GM12878 (cell line): Measurements from ENCODE around the gene MND1. TPM values are rescaled to one million over a fixed set of nuclear protein-coding genes. Genes with fewer than 3 reads are reported as not detected.
A peak's percentile ranks its signal among the peaks of the same experiment; 100 is the strongest.

Experiments
- ATAC-seq: fragments of 200-7000 bp; cut with Tn5 transposase; 3 replicates; pipeline ENCODE4 v1.9.1; 2020; ENCODE audit warnings: mild to moderate bottlenecking, moderate library complexity
- BruUV-seq: library from RNA; stranded (reverse); fragments of 400-500 nt; replicated peaks from 2 replicates; lab custom pipeline; 2021; lab: Mats Ljungman, UMichigan
- CTCF ChIA-PET: fragments of 300-600 bp; sonication (Branson Sonifier 250); formaldehyde crosslinking; extraction: SDS; loops from one replicate; lab custom pipeline; 2021; ENCODE audit warnings: inconsistent platforms; lab: Yijun Ruan, JAX
- POLR2A ChIA-PET: fragments of 350-600 bp; formaldehyde crosslinking; extraction: SDS; loops from one replicate; lab custom pipeline; 2021; ENCODE audit warnings: inconsistent platforms; lab: Charles Lee
- RAD21 ChIA-PET: fragments of 300-600 bp; sonication (Branson Sonifier 250); formaldehyde crosslinking; loops from one replicate; lab custom pipeline; 2023; ENCODE audit warnings: antibody characterized with exemption; ENCODE audit not compliant: unreplicated experiment; lab: Charles Lee
- SMC1A ChIA-PET: fragments of 300-600 bp; sonication (Branson Sonifier 250); formaldehyde crosslinking; loops from one replicate; lab custom pipeline; 2023; ENCODE audit not compliant: unreplicated experiment, uncharacterized antibody; lab: Charles Lee
- DNase-seq: peaks from one replicate; pipeline ENCODE4 v3.0.0-alpha.2; 2011; ENCODE audit warnings: low read depth, low spot score
- FAIRE-seq: peaks from 3 replicates; lab custom pipeline; 2011; peaks lifted over from hg19 to GRCh38; lab: Jason Lieb, UNC
- H2AFZ ChIP-seq: 2 replicates; pipeline ENCODE4 v1.6.0; 2011; ENCODE audit warnings: low read depth, low read length, control low read depth; ENCODE audit not compliant: control insufficient read depth
- H3K27ac ChIP-seq: 2 replicates; pipeline ENCODE4 v1.5.1; 2011; ENCODE audit warnings: control low read depth; ENCODE audit not compliant: control insufficient read depth, insufficient read depth
- H3K27me3 ChIP-seq, 2 experiments: replicated peaks in 1 of 2; 2 replicates each; pipeline versions ENCODE4 v1.6.0 to v1.6.1; 2011; ENCODE audit warnings: low read length in 1 of 2; ENCODE audit not compliant: control insufficient read depth in 2 of 2, insufficient read depth in 2 of 2
- H3K36me3 ChIP-seq, 2 experiments: 2 replicates each; pipeline ENCODE4 v1.5.1; 2011; ENCODE audit warnings: low read length in 1 of 2; ENCODE audit not compliant: control insufficient read depth in 2 of 2, insufficient read depth in 2 of 2
- H3K4me1 ChIP-seq: 2 replicates; pipeline ENCODE4 v1.6.1; 2011; ENCODE audit warnings: mild to moderate bottlenecking, low read length, moderate library complexity, mixed read lengths; ENCODE audit not compliant: control insufficient read depth, insufficient read depth
- H3K4me2 ChIP-seq: 2 replicates; pipeline ENCODE4 v1.6.0; 2011; ENCODE audit warnings: control low read depth; ENCODE audit not compliant: control insufficient read depth, insufficient read depth
- H3K4me3 ChIP-seq: fragments of 200-600 bp; sonication (generic); 2 replicates; pipeline ENCODE4 v1.5.1; 2016
- H3K79me2 ChIP-seq: 2 replicates; pipeline ENCODE4 v1.6.0; 2011; ENCODE audit warnings: low read length; ENCODE audit not compliant: control insufficient read depth, insufficient read depth
- H3K9ac ChIP-seq: 2 replicates; pipeline ENCODE4 v1.8.0; 2011; ENCODE audit warnings: low read length, control low read depth, mixed read lengths; ENCODE audit not compliant: control insufficient read depth, insufficient read depth
- H3K9me3 ChIP-seq: replicated peaks from 3 replicates; pipeline ENCODE4 v1.5.1; 2011; ENCODE audit warnings: mild to moderate bottlenecking, low read length; ENCODE audit not compliant: control insufficient read depth, insufficient read depth
- H4K20me1 ChIP-seq: 2 replicates; pipeline ENCODE4 v1.6.0; 2011; ENCODE audit not compliant: control insufficient read depth, insufficient read depth
- ATF3 ChIP-seq: IDR thresholded peaks from 2 replicates; pipeline ENCODE4 v1.6.1; 2011; ENCODE audit warnings: low read depth, mild to moderate bottlenecking, low read length, moderate library complexity, borderline replicate concordance; ENCODE audit errors: extremely low read depth
- E4F1 ChIP-seq: fragments of 450-650 bp; IDR thresholded peaks from 2 replicates; pipeline ENCODE4 v1.6.1; 2018; ENCODE audit warnings: borderline replicate concordance, mild to moderate bottlenecking; ENCODE audit not compliant: partially characterized antibody
- ESRRA ChIP-seq: IDR thresholded peaks from 2 replicates; pipeline ENCODE4 v1.6.1; 2012; ENCODE audit warnings: mild to moderate bottlenecking, low read length, improper control_type of control experiment
- HDAC2 ChIP-seq: fragments of 200-600 bp; sonication (generic); IDR thresholded peaks from 2 replicates; pipeline ENCODE4 v1.6.1; 2017
- IKZF1 ChIP-seq: fragments of 450-650 bp; conservative IDR thresholded peaks from 2 replicates; pipeline ENCODE4 v1.6.1; 2017; ENCODE audit warnings: antibody characterized with exemption, mild to moderate bottlenecking
- IRF5 ChIP-seq: fragments of 450-650 bp; IDR thresholded peaks from 2 replicates; pipeline ENCODE4 v1.6.1; 2017; ENCODE audit warnings: borderline replicate concordance
- MXI1 ChIP-seq: fragments of 150-350 bp; IDR thresholded peaks from 2 replicates; pipeline ENCODE4 v1.6.1; 2011; ENCODE audit warnings: low read depth, mild to moderate bottlenecking, inconsistent platforms, low read length, improper control_type of control experiment
- NFYA ChIP-seq: IDR thresholded peaks from 2 replicates; pipeline ENCODE4 v1.6.1; 2011; ENCODE audit warnings: low read depth, mild to moderate bottlenecking, low read length, improper control_type of control experiment, borderline replicate concordance
- PAX5 ChIP-seq: IDR thresholded peaks from 2 replicates; pipeline ENCODE4 v1.6.1; 2011; ENCODE audit warnings: low read depth, low read length, borderline replicate concordance
- RUNX3 ChIP-seq: IDR thresholded peaks from 2 replicates; pipeline ENCODE4 v1.6.1; 2012; ENCODE audit warnings: low read length, inconsistent platforms
- WGBS: methylation state at CpG from one replicate; pipeline ENCODE4 v1.1.6; 2016; ENCODE audit warnings: low lambda C conversion rate; ENCODE audit not compliant: insufficient replicate concordance, insufficient coverage; ENCODE audit errors: missing lambda C conversion rate; 5-methylcytosine and 5-hydroxymethylcytosine counted together
- in situ Hi-C: fragments of 300-500 bp; cut with MboI; formaldehyde crosslinking; loops from 9 replicates; pipeline ENCODE4 v1.14.3; 2018; ENCODE audit warnings: mixed read lengths
- intact Hi-C: fragments of 100-400 bp; cut with micrococcal nuclease; formaldehyde crosslinking; loops from one replicate; pipeline ENCODE4 v1.14.2; 2022; ENCODE audit not compliant: unreplicated experiment
- polyA plus RNA-seq, 11 experiments: library from polyadenylated mRNA; depleted of rRNA in 4 of 11; unstranded in 6 of 11; stranded (reverse) in 5 of 11; fragments of >200 nt; fragmentation: Nextera tagmentation in 4 of 11; fragmentation: Illumina TruSeq in 1 of 11; extraction: Ambion mirVana in 4 of 11; extraction: Trizol in 1 of 11; gene quantifications; 1 replicate in 1 of 11; 2 replicates in 10 of 11; pipeline versions ENCODE4 v1.2.1 to v1.2.3, GENCODE V29; 2011 to 2016; ENCODE audit warnings: inconsistent platforms in 2 of 11, missing spikeins in 2 of 11, low read depth in 1 of 11
- total RNA-seq, 4 experiments: library from RNA; depleted of rRNA in 3 of 4; stranded (reverse); fragments of >200 nt in 3 of 4; fragmentation: Illumina TruSeq in 1 of 4; extraction: Trizol in 1 of 4; gene quantifications; 2 replicates each; pipeline versions ENCODE4 v1.2.1 to v1.2.3, GENCODE V29; 2013 to 2021
- TF ChIP-seq, protein P1 (sequence below): fragments of 450-650 bp; IDR thresholded peaks from 2 replicates; pipeline ENCODE4 v1.6.1; 2014; ENCODE audit warnings: mild to moderate bottlenecking

The MND1 gene
- total and polyA plus RNA-seq, 10 of the 15 experiments (the other 5 are each of a cell fraction or from before 2014, with no cell fraction given) = 17.7 to 58.1 (median 47.3) TPM

GRCh38 chr4:153366486-153366885, 22.0 kb downstream of the MND1 start (continued):
- TF ChIP-seq, protein P1, sequence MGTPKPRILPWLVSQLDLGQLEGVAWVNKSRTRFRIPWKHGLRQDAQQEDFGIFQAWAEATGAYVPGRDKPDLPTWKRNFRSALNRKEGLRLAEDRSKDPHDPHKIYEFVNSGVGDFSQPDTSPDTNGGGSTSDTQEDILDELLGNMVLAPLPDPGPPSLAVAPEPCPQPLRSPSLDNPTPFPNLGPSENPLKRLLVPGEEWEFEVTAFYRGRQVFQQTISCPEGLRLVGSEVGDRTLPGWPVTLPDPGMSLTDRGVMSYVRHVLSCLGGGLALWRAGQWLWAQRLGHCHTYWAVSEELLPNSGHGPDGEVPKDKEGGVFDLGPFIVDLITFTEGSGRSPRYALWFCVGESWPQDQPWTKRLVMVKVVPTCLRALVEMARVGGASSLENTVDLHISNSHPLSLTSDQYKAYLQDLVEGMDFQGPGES = no peak
- TF ChIP-seq PAX5 (no peak), ESRRA (no peak), IKZF1 (no peak), ATF3 (no peak), IRF5 (no peak), HDAC2 (no peak), NFYA (no peak), MXI1 (no peak)
- TF ChIP-seq, all 136 proteins: peak for 0

- Histone ChIP-seq H3K4me3 (no peak overlapping the region), H3K79me2 (no peaks in the 10 kb centered on the region), H3K4me2 (no peak overlapping the region), H3K27ac (no peak overlapping the region), H3K27me3 (no peaks in the 10 kb centered on the region), H3K9ac (no peak overlapping the region), H3K36me3 (peaks cover 2 to 3% of the 10 kb centered on the region in 2 experiments; a peak in 1 of 4 replicates), H3K9me3 (no peaks in the 10 kb centered on the region; the same call in 2 of the 3 replicates), H4K20me1 (no peaks in the 10 kb centered on the region), H3K4me1 (no peaks in the 10 kb centered on the region), H2AFZ (no peak overlapping the region)
- FAIRE-seq (no peak), ATAC-seq (no peak), DNase-seq (no peak)
- ChIA-PET RAD21 (no interaction called here), POLR2A (no interaction called here), SMC1A (no interaction called here), CTCF (no interaction called here)
- intact Hi-C loops = no loop called here
- BruUV-seq = no TSS peak
- WGBS = 23% methylated on average over 1 of the region's 1 CpG
- no peak for TF ChIP-seq E4F1
- TF ChIP-seq RUNX3 = peak; percentile 21; the same call in 1 of the 2 replicates
- in situ Hi-C loops = no loop called here
These were observed 22.6 kb downstream of the MND1 start for GRCh38 chr4:153367092-153367491.
